HepG2 (cell line): ENCODE data around the gene OR2S2. TPM values are rescaled to one million over a fixed set of nuclear protein-coding genes. Genes with fewer than 3 reads are reported as not detected.

ENCODE experiments used
- ATAC-seq: fragments of 200-7000 bp; cut with Tn5 transposase; 3 replicates; pipeline ENCODE4 v1.9.1; 2020; ENCODE audit warnings: mild to moderate bottlenecking, moderate library complexity
- BruUV-seq: library from RNA; stranded (reverse); fragments of 400-500 nt; replicated peaks from 2 replicates; lab custom pipeline; 2021; lab: Mats Ljungman, UMichigan
- CTCF ChIA-PET: fragments of 300-600 bp; formaldehyde crosslinking; extraction: SDS; loops from one replicate; lab custom pipeline; 2021; ENCODE audit warnings: low total read pairs, inconsistent platforms, low intra/inter-chr PET ratio; lab: Yijun Ruan, JAX
- POLR2A ChIA-PET: fragments of 350-600 bp; sonication (Branson Sonifier 250); formaldehyde crosslinking; loops from one replicate; lab custom pipeline; 2020; ENCODE audit warnings: antibody characterized with exemption, inconsistent platforms; lab: Yijun Ruan, JAX
- DNase-seq: peaks from one replicate; pipeline ENCODE4 v3.0.0-alpha.2; 2015; ENCODE audit warnings: low spot score
- FAIRE-seq: peaks from 3 replicates; lab custom pipeline; 2011; peaks lifted over from hg19 to GRCh38; lab: Jason Lieb, UNC
- H2AFZ ChIP-seq: one replicate; pipeline ENCODE4 v1.6.1; 2011; ENCODE audit warnings: low read length, inconsistent platforms
- H3K27ac ChIP-seq: fragments of 300-600 bp; 3 replicates; pipeline ENCODE4 v1.8.0; 2011; ENCODE audit warnings: mixed run types, mild to moderate bottlenecking, mixed read lengths, low read length, inconsistent platforms; ENCODE audit not compliant: insufficient read depth; ENCODE audit errors: extremely low read length
- H3K27me3 ChIP-seq, 2 experiments: fragments of 200-600 bp in 1 of 2; 2 replicates in 1 of 2; 3 replicates in 1 of 2; pipeline versions ENCODE4 v1.6.0 to v1.8.0; 2011; ENCODE audit warnings: low read length in 2 of 2, mild to moderate bottlenecking in 2 of 2, moderate library complexity in 2 of 2, inconsistent platforms in 1 of 2; ENCODE audit not compliant: insufficient read depth in 2 of 2, control insufficient read depth in 1 of 2
- H3K36me3 ChIP-seq, 2 experiments: fragments of 200-600 bp in 1 of 2; replicated peaks in 1 of 2; 2 replicates in 1 of 2; 3 replicates in 1 of 2; pipeline versions ENCODE4 v1.5.1 to v1.8.0; 2011; ENCODE audit warnings: low read length in 2 of 2, inconsistent platforms in 1 of 2; ENCODE audit not compliant: insufficient read depth in 2 of 2, control insufficient read depth in 1 of 2
- H3K4me1 ChIP-seq: 2 replicates; pipeline ENCODE4 v1.5.1; 2012; ENCODE audit warnings: low read length, inconsistent platforms; ENCODE audit not compliant: insufficient read depth
- H3K4me2 ChIP-seq: 2 replicates; pipeline ENCODE4 v1.6.0; 2011; ENCODE audit warnings: low read depth, low read length, inconsistent platforms
- H3K4me3 ChIP-seq, 3 experiments: fragments of 200-600 bp in 1 of 3; sonication (generic), shearing (Covaris generic) in 1 of 3; replicated peaks in 1 of 3; 2 replicates each; pipeline ENCODE4 v1.5.1; 2011 to 2016; ENCODE audit warnings: low read length in 3 of 3, inconsistent platforms in 2 of 3, low read depth in 2 of 3, mild to moderate bottlenecking in 2 of 3, control low read depth in 1 of 3, mixed read lengths in 1 of 3; ENCODE audit not compliant: insufficient read depth in 1 of 3
- H3K79me2 ChIP-seq: one replicate; pipeline ENCODE4 v1.6.1; 2011; ENCODE audit warnings: low read length, inconsistent platforms; ENCODE audit not compliant: insufficient read depth
- H3K9ac ChIP-seq: 2 replicates; pipeline ENCODE4 v1.6.0; 2011; ENCODE audit warnings: mild to moderate bottlenecking, low read depth, low read length, inconsistent platforms; ENCODE audit not compliant: insufficient read depth
- H3K9me3 ChIP-seq: 2 replicates; pipeline ENCODE4 v1.5.1; 2012; ENCODE audit warnings: mild to moderate bottlenecking, low read length
- H4K20me1 ChIP-seq: 2 replicates; pipeline ENCODE4 v1.6.0; 2011; ENCODE audit warnings: inconsistent platforms, mild to moderate bottlenecking, low read length, moderate library complexity; ENCODE audit not compliant: insufficient read depth
- DPF2 ChIP-seq: sonication (generic); formaldehyde crosslinking; IDR thresholded peaks from 2 replicates; pipeline ENCODE4 v1.4.0; 2020; ENCODE audit warnings: mild to moderate bottlenecking, low read depth, missing genetic modification reagents, borderline replicate concordance
- FOXM1 ChIP-seq: sonication (generic); formaldehyde crosslinking; IDR thresholded peaks from 2 replicates; pipeline ENCODE4 v1.5.0; 2020; ENCODE audit warnings: missing genetic modification reagents
- MED1 ChIP-seq: sonication (generic); formaldehyde crosslinking; IDR thresholded peaks from 2 replicates; pipeline ENCODE4 v1.4.0; 2020; ENCODE audit warnings: missing genetic modification reagents
- YEATS2 ChIP-seq: sonication (generic); formaldehyde crosslinking; IDR thresholded peaks from 2 replicates; pipeline ENCODE4 v1.4.0; 2020; ENCODE audit warnings: missing genetic modification reagents, borderline replicate concordance
- ZNF101 ChIP-seq: sonication (generic); formaldehyde crosslinking; IDR thresholded peaks from 2 replicates; pipeline ENCODE4 v1.4.0; 2020; ENCODE audit warnings: mild to moderate bottlenecking, low read depth, missing genetic modification reagents, borderline replicate concordance
- ZNF563 ChIP-seq: sonication (generic); formaldehyde crosslinking; IDR thresholded peaks from 2 replicates; pipeline ENCODE4 v1.8.0; 2022; ENCODE audit warnings: mild to moderate bottlenecking, moderate library complexity, missing genetic modification reagents
- ZNF572 ChIP-seq: sonication (generic); formaldehyde crosslinking; IDR thresholded peaks from 2 replicates; pipeline ENCODE4 v1.5.1; 2020; ENCODE audit warnings: mild to moderate bottlenecking, missing genetic modification reagents
- WGBS: methylation state at CpG from one replicate; pipeline ENCODE4 v1.1.6; 2017; ENCODE audit warnings: low lambda C conversion rate; 5-methylcytosine and 5-hydroxymethylcytosine counted together
- in situ Hi-C: cut with HindIII; loops from 2 replicates; pipeline ENCODE4 v1.10.0; 2017; ENCODE audit warnings: low pct_unique_long_range_greater_than_20kb; ENCODE audit not compliant: extremely low pct_ligation_motif_present
- intact Hi-C: fragments of 100-400 bp; cut with micrococcal nuclease; formaldehyde crosslinking; loops from one replicate; pipeline ENCODE4 v1.10.0; 2022; ENCODE audit not compliant: unreplicated experiment
- polyA plus RNA-seq, 8 experiments: library from polyadenylated mRNA; depleted of rRNA in 3 of 8; stranded (reverse) in 7 of 8; unstranded in 1 of 8; fragments of >200 nt; fragmentation: Illumina TruSeq in 4 of 8; extraction: Trizol in 4 of 8; gene quantifications; 2 replicates each; pipeline versions ENCODE4 v1.2.1 to v1.2.3, GENCODE V29; 2011 to 2016; ENCODE audit warnings: low read depth in 4 of 8, missing spikeins in 1 of 8, mixed read lengths in 1 of 8; ENCODE audit not compliant: insufficient read depth in 1 of 8
- total RNA-seq, 5 experiments: library from RNA; depleted of rRNA; stranded (reverse); fragments of >200 nt; fragmentation: Illumina TruSeq; extraction: Trizol; gene quantifications; 2 replicates each; pipeline ENCODE4 v1.2.3, GENCODE V29; 2016; ENCODE audit warnings: low read depth in 1 of 5
- TF ChIP-seq, protein P1 (sequence below): IDR thresholded peaks from 2 replicates; pipeline ENCODE4 v1.6.1; 2012; ENCODE audit warnings: low read depth, low read length, improper control_type of control experiment
- TF ChIP-seq, protein P2 (sequence below): sonication (generic); formaldehyde crosslinking; IDR thresholded peaks from 2 replicates; pipeline ENCODE4 v1.4.0; 2020; ENCODE audit warnings: mild to moderate bottlenecking, missing genetic modification reagents, borderline replicate concordance

Gene OR2S2
- total and polyA plus RNA-seq, 2 of the 13 experiments (the other 11 are each of a cell fraction or from before 2014, with no cell fraction given): not detected

DNA sequence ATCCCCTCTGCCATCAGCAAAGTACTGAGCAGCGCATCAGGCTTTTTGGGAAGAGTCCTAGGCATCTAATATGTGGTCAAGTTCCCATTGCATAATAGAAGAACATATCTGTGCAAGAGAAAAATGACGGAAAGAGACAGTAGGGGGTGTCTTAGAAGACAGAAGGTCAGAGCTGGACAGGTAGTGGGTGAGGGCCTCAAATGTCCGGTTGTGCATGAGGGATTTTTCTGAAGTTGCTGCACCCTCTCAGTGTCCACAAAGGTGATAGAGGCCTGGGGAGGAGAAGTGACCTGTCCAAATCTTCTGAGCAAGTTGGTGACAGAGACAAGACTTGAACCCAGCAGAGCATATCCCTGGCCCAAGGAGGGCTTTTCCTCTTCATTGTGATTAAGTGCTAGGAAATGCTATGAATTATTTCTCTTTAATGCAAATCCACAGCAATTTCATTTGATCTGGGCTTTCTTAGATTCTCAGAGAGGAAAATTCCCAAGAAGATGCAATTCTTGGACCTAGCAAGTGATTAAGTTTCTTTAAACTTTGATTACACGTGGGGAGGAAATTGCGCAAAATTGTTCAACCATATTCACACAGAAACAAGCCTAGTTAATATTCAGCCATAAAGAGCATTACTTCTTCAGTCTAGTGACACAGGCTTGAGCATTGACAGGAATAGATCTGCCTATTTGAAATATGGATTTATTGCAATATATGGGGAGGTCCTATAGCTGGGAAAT lies at the start of gene OR2S2 (continued):
- TF ChIP-seq, protein P1, sequence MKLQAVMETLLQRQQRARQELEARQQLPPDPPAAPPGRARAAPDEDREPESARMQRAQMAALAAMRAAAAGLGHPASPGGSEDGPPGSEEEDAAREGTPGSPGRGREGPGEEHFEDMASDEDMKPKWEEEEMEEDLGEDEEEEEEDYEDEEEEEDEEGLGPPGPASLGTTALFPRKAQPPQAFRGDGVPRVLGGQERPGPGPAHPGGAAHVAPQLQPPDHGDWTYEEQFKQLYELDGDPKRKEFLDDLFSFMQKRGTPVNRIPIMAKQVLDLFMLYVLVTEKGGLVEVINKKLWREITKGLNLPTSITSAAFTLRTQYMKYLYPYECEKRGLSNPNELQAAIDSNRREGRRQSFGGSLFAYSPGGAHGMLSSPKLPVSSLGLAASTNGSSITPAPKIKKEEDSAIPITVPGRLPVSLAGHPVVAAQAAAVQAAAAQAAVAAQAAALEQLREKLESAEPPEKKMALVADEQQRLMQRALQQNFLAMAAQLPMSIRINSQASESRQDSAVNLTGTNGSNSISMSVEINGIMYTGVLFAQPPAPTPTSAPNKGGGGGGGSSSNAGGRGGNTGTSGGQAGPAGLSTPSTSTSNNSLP: no peak
- no peak for TF ChIP-seq DPF2 (CRISPR knock-in tag)
- TF ChIP-seq MED1 (CRISPR knock-in tag): no peak
- TF ChIP-seq ZNF101 (CRISPR knock-in tag): no peak
- TF ChIP-seq YEATS2 (CRISPR knock-in tag): no peak
- TF ChIP-seq FOXM1 (CRISPR knock-in tag): no peak

DNA sequence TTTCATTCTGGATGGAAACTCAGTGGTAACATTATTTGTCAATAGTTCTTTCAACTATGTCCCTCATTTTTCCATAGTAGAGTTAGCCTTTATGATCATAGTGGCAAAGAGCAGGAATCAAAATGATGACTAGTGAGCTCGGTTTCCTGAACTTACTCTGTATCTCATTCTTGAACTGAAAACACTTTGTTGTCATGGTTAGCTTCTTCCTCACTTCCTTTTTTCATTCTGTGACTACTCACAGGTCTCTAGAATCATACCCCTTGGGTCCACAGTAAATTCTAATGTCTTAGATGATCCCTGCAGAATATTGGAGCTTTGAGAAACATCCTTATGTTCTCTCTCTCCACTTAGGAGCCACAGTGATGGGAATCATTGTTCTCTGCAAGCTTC lies 49.4 kb upstream of the OR2S2 start:
- no peak for DNase-seq
- ChIA-PET POLR2A (no interaction called here), CTCF (interaction anchor here (1.1 kb wide), 1 partner anchor 16 kb away, joined by 3 read pairs; no protein-coding TSS in a partner anchor)
- H3K9me3 ChIP-seq: peaks cover 5% of the 10 kb centered on the region; the same call in 1 of the 2 replicates
- H3K4me2 ChIP-seq: no peak overlapping the region
- ATAC-seq: no peak
- H2AFZ ChIP-seq: no peak overlapping the region
- FAIRE-seq: no peak
- WGBS: 4% methylated on average over 1 of the region's 1 CpG
- no peak overlapping the region for H3K27ac ChIP-seq
- peaks cover 4% of the 10 kb centered on the region; the same call in 1 of the 2 replicates for H3K4me1 ChIP-seq
- H3K27me3 ChIP-seq: no peaks in the 10 kb centered on the region
- no TSS peak for BruUV-seq
- H3K79me2 ChIP-seq: no peaks in the 10 kb centered on the region
- intact Hi-C loops: loop anchor here (5.0 kb wide), 1 partner anchor 160 kb away; the partner anchor contains the start of gene CCIN
- no peak overlapping the region for H3K9ac ChIP-seq
- no peaks in the 10 kb centered on the region for H3K36me3 ChIP-seq
- in situ Hi-C loops: loop anchor here (10.0 kb wide), 1 partner anchor 57 kb away; no protein-coding TSS in a partner anchor
- H3K4me3 ChIP-seq: no peak overlapping the region
- no peaks in the 10 kb centered on the region for H4K20me1 ChIP-seq
- TF ChIP-seq, protein P2, sequence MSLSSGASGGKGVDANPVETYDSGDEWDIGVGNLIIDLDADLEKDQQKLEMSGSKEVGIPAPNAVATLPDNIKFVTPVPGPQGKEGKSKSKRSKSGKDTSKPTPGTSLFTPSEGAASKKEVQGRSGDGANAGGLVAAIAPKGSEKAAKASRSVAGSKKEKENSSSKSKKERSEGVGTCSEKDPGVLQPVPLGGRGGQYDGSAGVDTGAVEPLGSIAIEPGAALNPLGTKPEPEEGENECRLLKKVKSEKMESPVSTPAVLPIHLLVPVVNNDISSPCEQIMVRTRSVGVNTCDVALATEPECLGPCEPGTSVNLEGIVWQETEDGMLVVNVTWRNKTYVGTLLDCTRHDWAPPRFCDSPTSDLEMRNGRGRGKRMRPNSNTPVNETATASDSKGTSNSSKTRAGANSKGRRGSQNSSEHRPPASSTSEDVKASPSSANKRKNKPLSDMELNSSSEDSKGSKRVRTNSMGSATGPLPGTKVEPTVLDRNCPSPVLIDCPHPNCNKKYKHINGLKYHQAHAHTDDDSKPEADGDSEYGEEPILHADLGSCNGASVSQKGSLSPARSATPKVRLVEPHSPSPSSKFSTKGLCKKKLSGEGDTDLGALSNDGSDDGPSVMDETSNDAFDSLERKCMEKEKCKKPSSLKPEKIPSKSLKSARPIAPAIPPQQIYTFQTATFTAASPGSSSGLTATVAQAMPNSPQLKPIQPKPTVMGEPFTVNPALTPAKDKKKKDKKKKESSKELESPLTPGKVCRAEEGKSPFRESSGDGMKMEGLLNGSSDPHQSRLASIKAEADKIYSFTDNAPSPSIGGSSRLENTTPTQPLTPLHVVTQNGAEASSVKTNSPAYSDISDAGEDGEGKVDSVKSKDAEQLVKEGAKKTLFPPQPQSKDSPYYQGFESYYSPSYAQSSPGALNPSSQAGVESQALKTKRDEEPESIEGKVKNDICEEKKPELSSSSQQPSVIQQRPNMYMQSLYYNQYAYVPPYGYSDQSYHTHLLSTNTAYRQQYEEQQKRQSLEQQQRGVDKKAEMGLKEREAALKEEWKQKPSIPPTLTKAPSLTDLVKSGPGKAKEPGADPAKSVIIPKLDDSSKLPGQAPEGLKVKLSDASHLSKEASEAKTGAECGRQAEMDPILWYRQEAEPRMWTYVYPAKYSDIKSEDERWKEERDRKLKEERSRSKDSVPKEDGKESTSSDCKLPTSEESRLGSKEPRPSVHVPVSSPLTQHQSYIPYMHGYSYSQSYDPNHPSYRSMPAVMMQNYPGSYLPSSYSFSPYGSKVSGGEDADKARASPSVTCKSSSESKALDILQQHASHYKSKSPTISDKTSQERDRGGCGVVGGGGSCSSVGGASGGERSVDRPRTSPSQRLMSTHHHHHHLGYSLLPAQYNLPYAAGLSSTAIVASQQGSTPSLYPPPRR (CRISPR knock-in tag): no peak
- TF ChIP-seq ZNF563 (CRISPR knock-in tag): no peak
- no peak for TF ChIP-seq ZNF572
